HCT116 (cell line): ENCODE data around the gene CCDC40. TPM values are rescaled to one million over a fixed set of nuclear protein-coding genes. Genes with fewer than 3 reads are reported as not detected.

Experiments
- ATAC-seq: fragments of 200-7000 bp; cut with Tn5 transposase; 2 replicates; pipeline ENCODE4 v1.9.1; 2020; ENCODE audit warnings: mild to moderate bottlenecking, moderate library complexity
- BruUV-seq: library from RNA; stranded (reverse); fragments of 400-500 nt; replicated peaks from 2 replicates; lab custom pipeline; 2021; lab: Mats Ljungman, UMichigan
- CTCF ChIA-PET: fragments of 300-600 bp; sonication (Branson Sonifier 250); formaldehyde crosslinking; loops from one replicate; lab custom pipeline; 2021; ENCODE audit warnings: antibody characterized with exemption; lab: Charles Lee
- POLR2A ChIA-PET: fragments of 300-600, 350-600 bp; sonication (Branson Sonifier 250); formaldehyde crosslinking; loops from one replicate; lab custom pipeline; 2021; ENCODE audit warnings: antibody characterized with exemption; lab: Charles Lee
- RAD21 ChIA-PET, 2 experiments: fragments of 300-600 bp; sonication (Branson Sonifier 250); formaldehyde crosslinking; loops; one replicate each; lab custom pipeline; 2023; ENCODE audit warnings: low total read pairs in 2 of 2; ENCODE audit not compliant: uncharacterized antibody in 2 of 2, unreplicated experiment in 2 of 2, low non-redundant PET in 1 of 2; lab: Charles Lee
- DNase-seq: peaks from one replicate; pipeline ENCODE4 v3.0.0-alpha.2; 2010; ENCODE audit warnings: low read depth, low spot score
- H2AFZ ChIP-seq: fragments of 200-600 bp; shearing (Covaris generic), sonication (generic); 2 replicates; pipeline ENCODE4 v1.6.1; 2017; ENCODE audit warnings: low read depth, mixed run types, mixed read lengths, antibody characterized with exemption, low read length; ENCODE audit not compliant: poor library complexity, severe bottlenecking
- H3K27ac ChIP-seq: 2 replicates; pipeline ENCODE4 v1.5.1; 2012; ENCODE audit warnings: low read depth, low read length
- H3K27me3 ChIP-seq: fragments of 200-600 bp; sonication (generic); 2 replicates; pipeline ENCODE4 v1.6.1; 2016; ENCODE audit warnings: mixed run types, low read length, mixed read lengths; ENCODE audit not compliant: insufficient read depth
- H3K36me3 ChIP-seq, 2 experiments: fragments of 200-500 bp in 1 of 2; fragments of 200-600 bp in 1 of 2; sonication (Bioruptor generic) in 1 of 2; sonication (generic) in 1 of 2; 2 replicates each; pipeline versions ENCODE4 v1.5.1 to v1.6.1; 2014 to 2016; ENCODE audit warnings: low read length in 2 of 2, inconsistent platforms in 1 of 2, mixed read lengths in 1 of 2, mixed run types in 1 of 2; ENCODE audit not compliant: insufficient read depth in 2 of 2, control insufficient read depth in 1 of 2
- H3K4me1 ChIP-seq, 2 experiments: fragments of 200-600 bp in 1 of 2; sonication (generic) in 1 of 2; 2 replicates each; pipeline versions ENCODE4 v1.5.1 to v1.6.1; 2012 to 2017; ENCODE audit warnings: low read length in 2 of 2, inconsistent platforms in 1 of 2, mild to moderate bottlenecking in 1 of 2, mixed read lengths in 1 of 2, mixed run types in 1 of 2, moderate library complexity in 1 of 2; ENCODE audit not compliant: insufficient read depth in 2 of 2, control insufficient read depth in 1 of 2
- H3K4me2 ChIP-seq: fragments of 200-600 bp; sonication (generic); 2 replicates; pipeline ENCODE4 v1.6.1; 2017; ENCODE audit warnings: mixed run types, low read length, mixed read lengths
- H3K4me3 ChIP-seq, 2 experiments: fragments of 200-600 bp in 1 of 2; sonication (generic) in 1 of 2; replicated peaks in 1 of 2; 2 replicates each; pipeline ENCODE4 v1.5.1; 2011 to 2016; ENCODE audit warnings: low read length in 2 of 2, control low read depth in 1 of 2, low read depth in 1 of 2, mild to moderate bottlenecking in 1 of 2, mixed read lengths in 1 of 2, mixed run types in 1 of 2
- H3K79me2 ChIP-seq: fragments of 200-600 bp; sonication (generic); 2 replicates; pipeline ENCODE4 v1.6.1; 2017; ENCODE audit warnings: mild to moderate bottlenecking, mixed run types, low read length, moderate library complexity, mixed read lengths; ENCODE audit not compliant: insufficient read depth
- H3K9ac ChIP-seq: fragments of 200-600 bp; sonication (generic); 2 replicates; pipeline ENCODE4 v1.6.1; 2016; ENCODE audit warnings: low read length, mixed read lengths
- H3K9me2 ChIP-seq: fragments of 200-600 bp; sonication (generic), shearing (Covaris generic); 2 replicates; pipeline ENCODE4 v1.6.1; 2017; ENCODE audit warnings: mixed run types, mild to moderate bottlenecking, moderate library complexity; ENCODE audit not compliant: insufficient read depth
- H3K9me3 ChIP-seq, 2 experiments: fragments of 200-500 bp in 1 of 2; fragments of 200-600 bp in 1 of 2; sonication (Bioruptor generic) in 1 of 2; sonication (generic) in 1 of 2; 2 replicates each; pipeline ENCODE4 v1.6.1; 2014 to 2017; ENCODE audit warnings: low read length in 2 of 2, mixed read lengths in 2 of 2, inconsistent platforms in 1 of 2, low read depth in 1 of 2, mild to moderate bottlenecking in 1 of 2, mixed run types in 1 of 2, moderate library complexity in 1 of 2; ENCODE audit not compliant: control insufficient read depth in 1 of 2, insufficient read depth in 1 of 2
- H4K20me1 ChIP-seq: fragments of 200-600 bp; sonication (generic), shearing (Covaris generic); 2 replicates; pipeline ENCODE4 v1.6.1; 2017; ENCODE audit warnings: mixed run types, mild to moderate bottlenecking, moderate library complexity; ENCODE audit not compliant: insufficient read depth
- CTCF ChIP-seq, 3 experiments: fragments of 200-600 bp in 1 of 3; sonication (generic) in 1 of 3; IDR thresholded peaks in 2 of 3; conservative IDR thresholded peaks in 1 of 3; 2 replicates each; pipeline ENCODE4 v1.5.1; 2012 to 2017; ENCODE audit warnings: low read depth in 2 of 3, low read length in 2 of 3, antibody characterized with exemption in 1 of 3, borderline replicate concordance in 1 of 3, control low read depth in 1 of 3, mild to moderate bottlenecking in 1 of 3, mixed read lengths in 1 of 3, mixed run types in 1 of 3, moderate library complexity in 1 of 3; ENCODE audit not compliant: insufficient read depth in 1 of 3
- EGR1 ChIP-seq: IDR thresholded peaks from 2 replicates; pipeline ENCODE4 v1.6.1; 2012; ENCODE audit warnings: low read depth
- EZH2 ChIP-seq: fragments of 200-600 bp; sonication (generic); IDR thresholded peaks from 2 replicates; pipeline ENCODE4 v1.6.1; 2017; ENCODE audit warnings: antibody characterized with exemption, mixed run types
- POLR2A ChIP-seq: IDR thresholded peaks from 2 replicates; pipeline ENCODE4 v1.7.0; 2011; ENCODE audit warnings: borderline replicate concordance; ENCODE audit not compliant: insufficient read depth, insufficient read length; ENCODE audit errors: extremely low read depth
- RAD21 ChIP-seq: IDR thresholded peaks from 2 replicates; pipeline ENCODE4 v1.6.1; 2012; ENCODE audit warnings: low read depth, mild to moderate bottlenecking
- REST ChIP-seq: IDR thresholded peaks from 2 replicates; pipeline ENCODE4 v1.6.1; 2012; ENCODE audit warnings: low read depth
- SP1 ChIP-seq: IDR thresholded peaks from 2 replicates; pipeline ENCODE4 v1.6.1; 2012; ENCODE audit warnings: low read depth
- TCF7L2 ChIP-seq: IDR thresholded peaks from 2 replicates; pipeline ENCODE4 v1.7.0; 2011; ENCODE audit warnings: borderline replicate concordance, inconsistent platforms; ENCODE audit not compliant: insufficient read depth, insufficient read length; ENCODE audit errors: extremely low read depth
- YY1 ChIP-seq: IDR thresholded peaks from 2 replicates; pipeline ENCODE4 v1.6.1; 2011; ENCODE audit warnings: low read length, low read depth, moderate library complexity, mild to moderate bottlenecking; ENCODE audit not compliant: insufficient replicate concordance; ENCODE audit errors: extremely low read depth
- ZBTB33 ChIP-seq: IDR thresholded peaks from 2 replicates; pipeline ENCODE4 v1.6.1; 2011; ENCODE audit warnings: mild to moderate bottlenecking, low read length, moderate library complexity; ENCODE audit not compliant: insufficient replicate concordance; ENCODE audit errors: extremely low read depth
- ZNF274 ChIP-seq: fragments of 200-500 bp; sonication (Bioruptor generic); IDR thresholded peaks from 2 replicates; pipeline ENCODE4 v1.6.1; 2014; ENCODE audit warnings: mild to moderate bottlenecking, low read depth, low read length, inconsistent platforms
- intact Hi-C: fragments of 100-400 bp; cut with micrococcal nuclease; formaldehyde crosslinking; loops from 2 replicates; pipeline ENCODE4 v1.10.0; 2022
- total RNA-seq: library from RNA; stranded (reverse); gene quantifications from one replicate; pipeline ENCODE4 v1.2.1, GENCODE V29; 2021; ENCODE audit not compliant: unreplicated experiment

The CCDC40 gene
- total RNA-seq, 1 experiment from 2014 or later = 10.3 TPM

- peak overlapping the region; percentile 76 for H2AFZ ChIP-seq
- peaks cover 0 to 13% of the 10 kb centered on the region in 2 experiments; a peak in 2 of 4 replicates for H3K4me1 ChIP-seq
- ChIA-PET CTCF (interaction anchor here (0.6 to 2.0 kb wide), 11 partner anchors 10 to 344 kb away, joined by 3 to 11 read pairs (median 4); partner anchors contain the start of gene GAA), POLR2A (no interaction called here), RAD21 (interaction anchor here (0.7 to 1.7 kb wide), 2 partner anchors 41 to 75 kb away, joined by 4 to 7 read pairs; no protein-coding TSS in a partner anchor)
- peak overlapping the region; percentile 69 for H3K4me2 ChIP-seq
- BruUV-seq = no TSS peak
- peak overlapping the region; percentile 19; the same call in 1 of the 2 replicates for H3K9ac ChIP-seq
- H3K4me3 ChIP-seq = peak overlapping the region in 1 of 2 experiments; percentile 43; a peak in 1 of 4 replicates
- H3K9me3 ChIP-seq = no peaks in the 10 kb centered on the region
- H3K36me3 ChIP-seq = no peaks in the 10 kb centered on the region
- intact Hi-C loops = loop anchor here (2.0 kb wide), 2 partner anchors 42 to 278 kb away; no protein-coding TSS in a partner anchor
- no peak for TF ChIP-seq TCF7L2
- no peak for TF ChIP-seq SP1
- TF ChIP-seq YY1 = no peak
- no peak for TF ChIP-seq RAD21
- no peak for TF ChIP-seq ZBTB33
- no peak for TF ChIP-seq POLR2A
- TF ChIP-seq EGR1 = no peak
- no peak for TF ChIP-seq EZH2
- TF ChIP-seq ZNF274 = no peak
- no peak for TF ChIP-seq CTCF (IDR thresholded peaks at IDR 0.05 in 2 of 3, conservative IDR thresholded peaks at IDR 0.05 in 1 of 3; ENCODE audit: borderline replicate concordance in 1 of 3, insufficient read depth in 1 of 3, low read depth in 2 of 3, low read length in 2 of 3)
- no peak for TF ChIP-seq REST
- no peak for ATAC-seq
- H4K20me1 ChIP-seq = no peaks in the 10 kb centered on the region
- no peaks in the 10 kb centered on the region for H3K9me2 ChIP-seq
- no peak for DNase-seq
- no peaks in the 10 kb centered on the region for H3K27me3 ChIP-seq
- no peak overlapping the region for H3K27ac ChIP-seq
- H3K79me2 ChIP-seq = no peaks in the 10 kb centered on the region
Observed at GRCh38 chr17:80083136-80083661, 46.8 kb downstream of the CCDC40 start.
